Measurements from ENCODE around the gene USP35.

The USP35 gene, protein sequence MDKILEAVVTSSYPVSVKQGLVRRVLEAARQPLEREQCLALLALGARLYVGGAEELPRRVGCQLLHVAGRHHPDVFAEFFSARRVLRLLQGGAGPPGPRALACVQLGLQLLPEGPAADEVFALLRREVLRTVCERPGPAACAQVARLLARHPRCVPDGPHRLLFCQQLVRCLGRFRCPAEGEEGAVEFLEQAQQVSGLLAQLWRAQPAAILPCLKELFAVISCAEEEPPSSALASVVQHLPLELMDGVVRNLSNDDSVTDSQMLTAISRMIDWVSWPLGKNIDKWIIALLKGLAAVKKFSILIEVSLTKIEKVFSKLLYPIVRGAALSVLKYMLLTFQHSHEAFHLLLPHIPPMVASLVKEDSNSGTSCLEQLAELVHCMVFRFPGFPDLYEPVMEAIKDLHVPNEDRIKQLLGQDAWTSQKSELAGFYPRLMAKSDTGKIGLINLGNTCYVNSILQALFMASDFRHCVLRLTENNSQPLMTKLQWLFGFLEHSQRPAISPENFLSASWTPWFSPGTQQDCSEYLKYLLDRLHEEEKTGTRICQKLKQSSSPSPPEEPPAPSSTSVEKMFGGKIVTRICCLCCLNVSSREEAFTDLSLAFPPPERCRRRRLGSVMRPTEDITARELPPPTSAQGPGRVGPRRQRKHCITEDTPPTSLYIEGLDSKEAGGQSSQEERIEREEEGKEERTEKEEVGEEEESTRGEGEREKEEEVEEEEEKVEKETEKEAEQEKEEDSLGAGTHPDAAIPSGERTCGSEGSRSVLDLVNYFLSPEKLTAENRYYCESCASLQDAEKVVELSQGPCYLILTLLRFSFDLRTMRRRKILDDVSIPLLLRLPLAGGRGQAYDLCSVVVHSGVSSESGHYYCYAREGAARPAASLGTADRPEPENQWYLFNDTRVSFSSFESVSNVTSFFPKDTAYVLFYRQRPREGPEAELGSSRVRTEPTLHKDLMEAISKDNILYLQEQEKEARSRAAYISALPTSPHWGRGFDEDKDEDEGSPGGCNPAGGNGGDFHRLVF

DNA sequence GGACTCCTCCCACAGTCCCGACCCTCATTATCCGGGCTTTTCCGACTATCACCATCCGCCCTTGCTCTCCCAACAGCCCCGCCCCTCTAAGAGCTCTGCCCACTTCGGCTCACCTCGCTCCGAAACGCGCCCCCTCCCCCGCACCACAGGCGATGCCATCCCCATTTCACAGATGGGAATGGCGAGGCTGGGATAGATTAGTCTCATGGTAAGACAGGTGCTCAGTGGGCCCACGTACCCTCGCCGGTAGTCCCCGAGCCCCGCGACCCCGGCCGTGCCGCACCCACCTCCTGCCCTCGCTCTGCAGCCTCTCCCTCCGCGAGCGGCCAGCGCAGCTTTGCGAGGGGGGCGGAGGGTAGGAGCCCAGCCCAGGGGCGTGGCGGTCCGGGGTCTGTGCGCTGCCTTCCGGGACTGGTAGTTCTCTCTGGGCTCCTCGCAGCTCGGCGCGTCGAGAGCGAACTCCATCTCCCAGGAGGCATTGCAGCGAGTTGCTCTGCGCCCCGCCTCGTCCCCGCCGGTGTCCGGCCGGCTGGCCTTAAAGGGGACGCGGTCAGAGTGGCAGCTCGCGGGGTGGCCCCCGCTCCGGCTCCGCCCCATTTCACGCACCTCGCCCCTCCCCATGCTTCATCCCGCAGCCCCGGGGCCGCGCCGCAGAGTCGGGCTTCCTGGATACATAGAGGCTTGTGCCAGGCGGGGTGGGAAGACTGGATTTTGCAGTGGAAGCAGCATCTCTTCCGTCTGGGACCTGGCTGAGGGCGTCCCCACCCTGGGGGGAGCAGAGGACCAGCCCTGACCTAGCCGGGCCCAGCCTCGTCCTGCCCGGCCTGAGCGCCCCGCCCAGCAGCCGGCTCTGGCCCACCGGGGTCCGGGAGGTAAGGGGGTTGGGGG, at the start of gene USP35, which contains the start of gene KCTD21:
USP35 (plus strand) TSS at position 634 of the 888 bp plus-strand sequence. CDS start 7,327 bp downstream, outside the sequence.
KCTD21 (minus strand) TSS at position 341 of the 888 bp plus-strand sequence. CDS start 14,072 bp downstream, outside the sequence.
- peak within 1 kb of the TSS; percentile 99 to 100 for H3K4me3 Mint-ChIP-seq
- peaks cover 8 to 24% of the 10 kb centered on the region in 2 donors for H3K36me3 Mint-ChIP-seq
- H3K27me3 Mint-ChIP-seq: no peaks in the 10 kb centered on the region
- DNase-seq: peak; percentile 93
- peaks cover 40 to 64% of the 10 kb centered on the region in 2 donors for H3K4me1 Mint-ChIP-seq
- ATAC-seq (replicated peaks): peak; percentile 92 to 93
- peak within 1 kb of the TSS; percentile 97 for H3K27ac Mint-ChIP-seq
- H3K9me3 Mint-ChIP-seq: peaks cover 2 to 3% of the 10 kb centered on the region in 2 donors

GRCh38 chr11:78139422-78140391, 49.0 kb upstream of the USP35 start, which contains the start of gene ALG8:
Gene ALG8, minus strand, starts transcription at chr11:78139626. Its CDS starts 38 bp downstream, at chr11:78139588.
- peaks cover 21 to 45% of the 10 kb centered on the region in 2 donors for H3K36me3 Mint-ChIP-seq
- ATAC-seq (replicated peaks): peak; percentile 93 to 96
- H3K4me3 Mint-ChIP-seq: peak within 1 kb of the TSS; percentile 84 to 86

GRCh38 chr11:78140392-78141077, 48.2 kb upstream of the USP35 start:
- DNase-seq: no peak
- ATAC-seq (replicated peaks): no peak
- Mint-ChIP-seq H3K27me3 (no peaks in the 10 kb centered on the region), H3K4me3 (peak overlapping the region; percentile 65 to 68), H3K27ac (no peak overlapping the region), H3K36me3 (peaks cover 15 to 41% of the 10 kb centered on the region in 2 donors), H3K9me3 (peaks cover 0 to 3% of the 10 kb centered on the region in 2 donors), H3K4me1 (peaks cover 33 to 73% of the 10 kb centered on the region in 2 donors)

More at GRCh38 chr11:78139422-78140391, 49.0 kb upstream of the USP35 start, which contains the start of gene ALG8:
- Mint-ChIP-seq H3K4me1 (peaks cover 34 to 70% of the 10 kb centered on the region in 2 donors), H3K27me3 (no peaks in the 10 kb centered on the region), H3K9me3 (peaks cover 0 to 3% of the 10 kb centered on the region in 2 donors), H3K27ac (peak within 1 kb of the TSS; percentile 97)
- DNase-seq: peak; percentile 97

DNA sequence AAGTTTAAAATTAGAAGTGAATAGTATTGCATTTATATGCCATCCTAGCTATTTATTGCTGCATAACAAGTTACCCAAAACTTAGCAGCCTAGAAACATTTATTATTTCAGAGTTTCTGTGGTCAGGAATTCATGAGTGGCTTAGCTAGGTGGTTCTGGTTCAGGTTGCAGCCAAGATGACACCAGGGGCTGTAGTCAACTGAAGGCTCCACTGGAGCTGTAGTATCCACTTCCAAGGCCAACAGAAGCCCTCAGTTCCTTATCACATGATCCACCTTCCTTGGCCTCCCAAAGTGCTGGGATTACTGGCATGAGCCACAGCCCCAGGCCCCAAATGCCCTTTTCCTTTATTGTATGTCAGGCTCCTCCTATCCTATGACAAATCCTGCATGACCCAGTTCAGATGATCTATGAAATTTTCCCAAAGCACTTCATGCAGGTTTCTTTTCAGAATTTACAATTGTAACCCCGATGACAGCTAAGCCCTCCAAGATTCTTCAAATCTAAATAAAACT, 43.2 kb upstream of the USP35 start:
- Mint-ChIP-seq H3K4me1 (peaks cover 18 to 39% of the 10 kb centered on the region in 2 donors), H3K27me3 (no peaks in the 10 kb centered on the region), H3K4me3 (no peak overlapping the region), H3K27ac (peak overlapping the region; percentile 39), H3K36me3 (peaks cover 0 to 14% of the 10 kb centered on the region in 2 donors), H3K9me3 (peaks cover 0 to 3% of the 10 kb centered on the region in 2 donors)
- DNase-seq: no peak
- ATAC-seq (replicated peaks): no peak

GRCh38 chr11:78147807-78148206, 40.9 kb upstream of the USP35 start:
- no peaks in the 10 kb centered on the region for H3K27me3 Mint-ChIP-seq
- ATAC-seq (replicated peaks) (no peak), DNase-seq (no peak)
- peaks cover 0 to 3% of the 10 kb centered on the region in 2 donors for H3K9me3 Mint-ChIP-seq
- no peak overlapping the region for H3K27ac Mint-ChIP-seq
- H3K4me3 Mint-ChIP-seq: no peak overlapping the region
- H3K4me1 Mint-ChIP-seq: peaks cover 10 to 23% of the 10 kb centered on the region in 2 donors
- H3K36me3 Mint-ChIP-seq: peaks cover 0 to 9% of the 10 kb centered on the region in 2 donors

- no peaks in the 10 kb centered on the region for H3K9me3 Mint-ChIP-seq
- H3K4me1 Mint-ChIP-seq: peaks cover 0 to 6% of the 10 kb centered on the region in 2 donors
- DNase-seq (no peak), ATAC-seq (replicated peaks) (no peak)
- no peaks in the 10 kb centered on the region for H3K36me3 Mint-ChIP-seq
- H3K27ac Mint-ChIP-seq: no peak overlapping the region
- H3K27me3 Mint-ChIP-seq: no peaks in the 10 kb centered on the region
- H3K4me3 Mint-ChIP-seq: no peak overlapping the region
Observed at GRCh38 chr11:78149646-78150045, 39.1 kb upstream of the USP35 start.

- no peaks in the 10 kb centered on the region for H3K4me1 Mint-ChIP-seq
- H3K9me3 Mint-ChIP-seq: no peaks in the 10 kb centered on the region
- DNase-seq (no peak), ATAC-seq (replicated peaks) (no peak)
- H3K36me3 Mint-ChIP-seq: no peaks in the 10 kb centered on the region
- H3K27me3 Mint-ChIP-seq: no peaks in the 10 kb centered on the region
- H3K27ac Mint-ChIP-seq: peak overlapping the region; percentile 70
- no peak overlapping the region for H3K4me3 Mint-ChIP-seq
Observed at GRCh38 chr11:78150346-78150745, 38.4 kb upstream of the USP35 start.

GRCh38 chr11:78150754-78151153, 38.0 kb upstream of the USP35 start:
- ATAC-seq (replicated peaks): no peak
- H3K9me3 Mint-ChIP-seq: no peaks in the 10 kb centered on the region

GRCh38 chr11:78151804-78152203, 36.9 kb upstream of the USP35 start:
- Mint-ChIP-seq H3K27me3 (no peaks in the 10 kb centered on the region), H3K36me3 (no peaks in the 10 kb centered on the region), H3K4me1 (no peaks in the 10 kb centered on the region), H3K4me3 (no peak overlapping the region), H3K9me3 (no peaks in the 10 kb centered on the region), H3K27ac (no peak overlapping the region)
- DNase-seq (no peak), ATAC-seq (replicated peaks) (no peak)

More at GRCh38 chr11:78150754-78151153, 38.0 kb upstream of the USP35 start:
- no peaks in the 10 kb centered on the region for H3K4me1 Mint-ChIP-seq
- H3K36me3 Mint-ChIP-seq: no peaks in the 10 kb centered on the region
- DNase-seq: no peak
- H3K27me3 Mint-ChIP-seq: no peaks in the 10 kb centered on the region
- peak overlapping the region; percentile 70 for H3K27ac Mint-ChIP-seq
- no peak overlapping the region for H3K4me3 Mint-ChIP-seq

GRCh38 chr11:78156127-78156844, 32.4 kb upstream of the USP35 start:
- Mint-ChIP-seq H3K4me3 (no peak overlapping the region), H3K9me3 (no peaks in the 10 kb centered on the region), H3K4me1 (no peaks in the 10 kb centered on the region), H3K27me3 (no peaks in the 10 kb centered on the region), H3K36me3 (no peaks in the 10 kb centered on the region), H3K27ac (no peak overlapping the region)
- ATAC-seq (replicated peaks) (no peak), DNase-seq (no peak)

GRCh38 chr11:78158987-78159652, 29.6 kb upstream of the USP35 start:
- H3K4me1 Mint-ChIP-seq: no peaks in the 10 kb centered on the region
- H3K27me3 Mint-ChIP-seq: no peaks in the 10 kb centered on the region
- no peak overlapping the region for H3K27ac Mint-ChIP-seq
- H3K36me3 Mint-ChIP-seq: no peaks in the 10 kb centered on the region
- H3K9me3 Mint-ChIP-seq: no peaks in the 10 kb centered on the region
- ATAC-seq (replicated peaks) (no peak), DNase-seq (no peak)
- no peak overlapping the region for H3K4me3 Mint-ChIP-seq

Data from stimulated activated naive B cell treated with anti-CD40 and anti-IgM and Interleukin-4, amounts not matched to agents 10 μg/mL and 1 μg/mL and 100 μg/mL, for 72 hours (primary cell).